Osteocyte (in vitro differentiated cells): ENCODE results near the gene IZUMO4. TPM values are rescaled to one million over a fixed set of nuclear protein-coding genes. Genes with fewer than 3 reads are reported as not detected.

Experiments used
- DNase-seq: peaks from one replicate; pipeline ENCODE4 v3.0.0; 2021; ENCODE audit warnings: mixed read lengths; ENCODE audit not compliant: unreplicated experiment; ENCODE audit errors: extremely low spot score
- H3K27ac Mint-ChIP-seq: one replicate; pipeline ENCODE4 v1.8.0; 2021; ENCODE audit warnings: mild to moderate bottlenecking, mixed read lengths; ENCODE audit not compliant: unreplicated experiment
- H3K27me3 Mint-ChIP-seq: one replicate; pipeline ENCODE4 v1.8.0; 2021; ENCODE audit warnings: mixed read lengths; ENCODE audit not compliant: unreplicated experiment
- H3K36me3 Mint-ChIP-seq: one replicate; pipeline ENCODE4 v1.8.0; 2021; ENCODE audit warnings: mixed read lengths; ENCODE audit not compliant: unreplicated experiment
- H3K4me1 Mint-ChIP-seq: one replicate; pipeline ENCODE4 v1.8.0; 2021; ENCODE audit warnings: mixed read lengths; ENCODE audit not compliant: unreplicated experiment
- H3K4me3 Mint-ChIP-seq: one replicate; pipeline ENCODE4 v1.8.0; 2021; ENCODE audit warnings: mild to moderate bottlenecking, moderate library complexity, mixed read lengths; ENCODE audit not compliant: unreplicated experiment
- H3K9me3 Mint-ChIP-seq: one replicate; pipeline ENCODE4 v1.8.0; 2021; ENCODE audit warnings: mixed read lengths; ENCODE audit not compliant: unreplicated experiment
- CTCF ChIP-seq: fragments of 200-600 bp; sonication (generic); IDR thresholded peaks from 2 replicates; pipeline ENCODE4 v1.5.0; 2021; ENCODE audit warnings: antibody characterized with exemption, mild to moderate bottlenecking, moderate library complexity
- total RNA-seq: library from RNA; stranded (reverse); gene quantifications from 2 replicates; pipeline ENCODE4 v1.2.1, GENCODE V29; 2021

The IZUMO4 gene
- total RNA-seq, 1 donor from 2014 or later = 4.8 TPM

- no peak overlapping the region for H3K4me3 Mint-ChIP-seq
- TF ChIP-seq CTCF = no peak
- no peak overlapping the region for H3K27ac Mint-ChIP-seq
- peaks cover 15% of the 10 kb centered on the region for H3K36me3 Mint-ChIP-seq
- H3K9me3 Mint-ChIP-seq = no peaks in the 10 kb centered on the region
- H3K27me3 Mint-ChIP-seq = no peaks in the 10 kb centered on the region
- DNase-seq = no peak
- H3K4me1 Mint-ChIP-seq = peaks cover 8% of the 10 kb centered on the region
Measured at GRCh38 chr19:2135474-2136402, 39.0 kb downstream of the IZUMO4 start.

- H3K36me3 Mint-ChIP-seq = peaks cover 15% of the 10 kb centered on the region
Measured at GRCh38 chr19:2136796-2137195, 40.1 kb downstream of the IZUMO4 start.

GRCh38 chr19:2138061-2138728, 41.5 kb downstream of the IZUMO4 start:
- TF ChIP-seq CTCF = no peak
- Mint-ChIP-seq H3K4me1 (peaks cover 11% of the 10 kb centered on the region), H3K4me3 (no peak overlapping the region), H3K36me3 (peaks cover 12% of the 10 kb centered on the region), H3K27me3 (no peaks in the 10 kb centered on the region), H3K9me3 (no peaks in the 10 kb centered on the region), H3K27ac (no peak overlapping the region)
- DNase-seq = no peak

More at GRCh38 chr19:2136796-2137195, 40.1 kb downstream of the IZUMO4 start:
- Mint-ChIP-seq H3K9me3 (no peaks in the 10 kb centered on the region), H3K27ac (no peak overlapping the region), H3K27me3 (no peaks in the 10 kb centered on the region), H3K4me3 (no peak overlapping the region), H3K4me1 (peaks cover 11% of the 10 kb centered on the region)
- no peak for DNase-seq
- TF ChIP-seq CTCF = no peak

GRCh38 chr19:2139385-2140137, 42.8 kb downstream of the IZUMO4 start:
- H3K4me1 Mint-ChIP-seq = peaks cover 11% of the 10 kb centered on the region
- H3K36me3 Mint-ChIP-seq = peaks cover 12% of the 10 kb centered on the region
- no peaks in the 10 kb centered on the region for H3K27me3 Mint-ChIP-seq
- H3K4me3 Mint-ChIP-seq = no peak overlapping the region
- no peaks in the 10 kb centered on the region for H3K9me3 Mint-ChIP-seq
- no peak for TF ChIP-seq CTCF
- peak overlapping the region; percentile 44 for H3K27ac Mint-ChIP-seq
- DNase-seq = no peak
